ENCODE measurements around the gene HINT1.

Gene HINT1

GRCh38 chr5:131198625-131199024, 33.6 kb upstream of the HINT1 start:
- TF ChIP-seq EGR1 (IDR thresholded peaks at IDR 0.05) (no peak), NFIC (IDR thresholded peaks at IDR 0.05) (no peak), YY1 (IDR thresholded peaks at IDR 0.05; ENCODE audit: low read depth) (no peak), CEBPB (IDR thresholded peaks at IDR 0.05) (no peak), FOXM1 (IDR thresholded peaks at IDR 0.05; ENCODE audit: borderline replicate concordance, low read depth) (no peak), RAD21 (IDR thresholded peaks at IDR 0.05; ENCODE audit: low read depth) (no peak), USF1 (IDR thresholded peaks at IDR 0.05) (no peak), TAF1 (IDR thresholded peaks at IDR 0.05; ENCODE audit: low read depth) (no peak), EP300 (IDR thresholded peaks at IDR 0.05; ENCODE audit: borderline replicate concordance) (no peak), TEAD4 (IDR thresholded peaks at IDR 0.05) (no peak), CREB1 (IDR thresholded peaks at IDR 0.05; ENCODE audit: low read depth) (no peak), REST (IDR thresholded peaks at IDR 0.05; ENCODE audit: low read depth) (no peak), MAX (IDR thresholded peaks at IDR 0.05) (no peak)

GRCh38 chr5:131196331-131196730, 31.3 kb upstream of the HINT1 start:
- TF ChIP-seq RAD21 (IDR thresholded peaks at IDR 0.05; ENCODE audit: low read depth), result no peak
- TF ChIP-seq CREB1 (IDR thresholded peaks at IDR 0.05; ENCODE audit: low read depth), result no peak
- TF ChIP-seq MAX (IDR thresholded peaks at IDR 0.05), result no peak
- no peak for TF ChIP-seq USF1 (IDR thresholded peaks at IDR 0.05)
- TF ChIP-seq YY1 (IDR thresholded peaks at IDR 0.05; ENCODE audit: low read depth), result no peak
- TF ChIP-seq CEBPB (IDR thresholded peaks at IDR 0.05), result no peak
- TF ChIP-seq REST (IDR thresholded peaks at IDR 0.05; ENCODE audit: low read depth), result no peak
- no peak for TF ChIP-seq EGR1 (IDR thresholded peaks at IDR 0.05)
- no peak for TF ChIP-seq FOXM1 (IDR thresholded peaks at IDR 0.05; ENCODE audit: borderline replicate concordance, low read depth)
- TF ChIP-seq NFIC (IDR thresholded peaks at IDR 0.05), result no peak
- TF ChIP-seq ZBTB7A (IDR thresholded peaks at IDR 0.05; ENCODE audit: low read depth), result no peak
- no peak for TF ChIP-seq TEAD4 (IDR thresholded peaks at IDR 0.05)
- TF ChIP-seq EP300 (IDR thresholded peaks at IDR 0.05; ENCODE audit: borderline replicate concordance), result no peak
- TF ChIP-seq TCF12 (IDR thresholded peaks at IDR 0.05; ENCODE audit: low read depth), result no peak
- TF ChIP-seq TAF1 (IDR thresholded peaks at IDR 0.05; ENCODE audit: low read depth), result no peak

GRCh38 chr5:131195696-131196095, 30.6 kb upstream of the HINT1 start:
- no peak for TF ChIP-seq ZBTB7A (IDR thresholded peaks at IDR 0.05; ENCODE audit: low read depth)
- no peak for TF ChIP-seq NFIC (IDR thresholded peaks at IDR 0.05)
- no peak for TF ChIP-seq YY1 (IDR thresholded peaks at IDR 0.05; ENCODE audit: low read depth)
- no peak for TF ChIP-seq MAX (IDR thresholded peaks at IDR 0.05)
- TF ChIP-seq FOXM1 (IDR thresholded peaks at IDR 0.05; ENCODE audit: borderline replicate concordance, low read depth), result no peak
- no peak for TF ChIP-seq TCF12 (IDR thresholded peaks at IDR 0.05; ENCODE audit: low read depth)
- no peak for TF ChIP-seq CEBPB (IDR thresholded peaks at IDR 0.05)
- no peak for TF ChIP-seq RAD21 (IDR thresholded peaks at IDR 0.05; ENCODE audit: low read depth)
- TF ChIP-seq USF1 (IDR thresholded peaks at IDR 0.05), result no peak
- no peak for TF ChIP-seq CREB1 (IDR thresholded peaks at IDR 0.05; ENCODE audit: low read depth)
- no peak for TF ChIP-seq EP300 (IDR thresholded peaks at IDR 0.05; ENCODE audit: borderline replicate concordance)
- TF ChIP-seq EGR1 (IDR thresholded peaks at IDR 0.05), result no peak
- no peak for TF ChIP-seq TEAD4 (IDR thresholded peaks at IDR 0.05)
- no peak for TF ChIP-seq REST (IDR thresholded peaks at IDR 0.05; ENCODE audit: low read depth)

- TF ChIP-seq USF1 (IDR thresholded peaks at IDR 0.05) (no peak), MAX (IDR thresholded peaks at IDR 0.05) (no peak), ZBTB7A (IDR thresholded peaks at IDR 0.05; ENCODE audit: low read depth) (no peak), TAF1 (IDR thresholded peaks at IDR 0.05; ENCODE audit: low read depth) (no peak), REST (IDR thresholded peaks at IDR 0.05; ENCODE audit: low read depth) (no peak), CEBPB (IDR thresholded peaks at IDR 0.05) (no peak), FOXM1 (IDR thresholded peaks at IDR 0.05; ENCODE audit: borderline replicate concordance, low read depth) (no peak), RAD21 (IDR thresholded peaks at IDR 0.05; ENCODE audit: low read depth) (no peak), TEAD4 (IDR thresholded peaks at IDR 0.05) (no peak), CREB1 (IDR thresholded peaks at IDR 0.05; ENCODE audit: low read depth) (no peak), YY1 (IDR thresholded peaks at IDR 0.05; ENCODE audit: low read depth) (no peak), TCF12 (IDR thresholded peaks at IDR 0.05; ENCODE audit: low read depth) (no peak), EP300 (IDR thresholded peaks at IDR 0.05; ENCODE audit: borderline replicate concordance) (no peak), NFIC (IDR thresholded peaks at IDR 0.05) (no peak), EGR1 (IDR thresholded peaks at IDR 0.05) (no peak)
Measured at GRCh38 chr5:131194725-131195124, 29.7 kb upstream of the HINT1 start.
